Spleen (tissue), 7 donors: ENCODE data around the gene SMC1A.
"Not testable (repeated sequence)": the region's sequence is repeated elsewhere in the genome, so short reads cannot be mapped to it uniquely, and the experiment has no call there.

Experiments
- CTCF ChIP-seq, 11 experiments: fragments of 200-600 bp in 7 of 11; fragments of 450-650 bp in 4 of 11; sonication (generic) in 4 of 11; IDR thresholded peaks in 8 of 11; conservative IDR thresholded peaks in 3 of 11; 1 replicate in 7 of 11; 2 replicates in 4 of 11; pipeline versions ENCODE4 v1.4.0 to v1.8.0; 2016 to 2021; ENCODE audit warnings: antibody characterized with exemption in 11 of 11, inconsistent platforms in 4 of 11, mild to moderate bottlenecking in 1 of 11
- POLR2A ChIP-seq, 3 donors: fragments of 450-650 bp; IDR thresholded peaks; one replicate each; pipeline ENCODE4 v1.5.1; 2017; ENCODE audit warnings: antibody characterized with exemption in 3 of 3, mild to moderate bottlenecking in 1 of 3
- POLR2AphosphoS5 ChIP-seq, 3 donors: sonication (generic); formaldehyde crosslinking; IDR thresholded peaks; one replicate each; pipeline ENCODE4 v1.5.1; 2017; ENCODE audit warnings: antibody characterized with exemption in 3 of 3
- donor health status: DM: no; HTN: no; CAD: no; lungs with moderate emphysema.
- donor health status: DM: no; HTN: no; CAD: no.
- donor health status: DM: no; HTN: no; CAD: no.

- TF ChIP-seq CTCF (IDR thresholded peaks at IDR 0.05 in 8 of 11, conservative IDR thresholded peaks at IDR 0.05 in 3 of 11); POLR2A (IDR thresholded peaks at IDR 0.05); POLR2AphosphoS5 (IDR thresholded peaks at IDR 0.05): not testable (repeated sequence)
Observed at GRCh38 chrX:53420351-53420750, 2.1 kb downstream of the SMC1A start.
